Ramos (cell line): ENCODE results near the gene GPC5.

ENCODE experiments used
- in situ Hi-C: fragments of 300-500 bp; cut with MboI; formaldehyde crosslinking; loops from one replicate; pipeline ENCODE4 v1.14.3; 2022; ENCODE audit warnings: low sequenced_read_pairs; ENCODE audit not compliant: unreplicated experiment

Gene GPC5

DNA sequence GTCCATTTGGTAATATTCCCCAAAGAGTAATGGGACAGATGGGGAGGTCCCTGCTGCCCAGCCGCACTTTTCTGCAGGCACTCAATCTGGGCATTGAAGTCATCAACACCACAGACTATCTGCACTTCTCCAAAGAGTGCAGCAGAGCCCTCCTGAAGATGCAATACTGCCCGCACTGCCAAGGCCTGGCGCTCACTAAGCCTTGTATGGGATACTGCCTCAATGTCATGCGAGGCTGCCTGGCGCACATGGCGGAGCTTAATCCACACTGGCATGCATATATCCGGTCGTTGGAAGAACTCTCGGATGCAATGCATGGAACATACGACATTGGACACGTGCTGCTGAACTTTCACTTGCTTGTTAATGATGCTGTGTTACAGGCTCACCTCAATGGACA is 295.0 kb downstream of the GPC5 start:
- in situ Hi-C loops: no loop called here

DNA sequence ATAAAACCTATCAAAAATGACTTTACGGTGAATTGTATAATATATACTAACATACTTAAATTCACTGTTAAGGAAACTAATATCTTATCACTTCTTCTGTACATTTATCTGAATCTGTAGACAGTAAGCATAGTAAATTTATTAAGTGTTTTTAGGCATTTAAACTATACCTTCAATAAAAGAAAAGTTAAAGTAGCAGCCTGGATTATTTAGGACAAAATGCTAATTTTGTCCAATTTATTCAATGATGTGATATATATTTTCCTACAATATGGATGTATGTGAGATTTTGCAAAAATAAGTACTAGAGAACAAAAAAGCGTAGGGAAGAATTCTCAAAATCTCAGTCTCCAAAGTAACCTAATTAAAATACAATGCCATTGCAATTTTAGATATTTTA is 299.9 kb downstream of the GPC5 start:
- in situ Hi-C loops: no loop called here

GRCh38 chr13:91698767-91699166 is 300.3 kb downstream of the GPC5 start:
- in situ Hi-C loops: no loop called here

GRCh38 chr13:91699863-91700262 is 301.4 kb downstream of the GPC5 start:
- in situ Hi-C loops: no loop called here

DNA sequence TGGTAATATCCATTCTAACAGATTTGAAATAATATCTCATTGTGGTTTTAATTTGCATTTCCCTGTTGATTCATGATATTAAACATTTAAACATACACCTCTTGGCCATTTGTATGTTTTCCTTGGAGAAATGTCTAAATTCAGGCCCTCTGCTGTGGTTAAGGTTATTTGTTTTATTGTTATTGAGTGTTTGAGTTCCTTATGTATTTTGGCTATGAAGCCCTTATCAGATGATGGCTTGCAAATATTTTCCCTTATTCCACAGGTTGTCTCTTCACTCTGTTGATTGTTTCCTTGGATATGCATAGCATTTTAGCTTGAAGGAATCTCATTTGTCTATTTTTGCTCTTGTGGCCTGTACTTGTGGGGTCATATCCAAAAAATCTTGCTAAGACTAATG is 303.6 kb downstream of the GPC5 start:
- in situ Hi-C loops: no loop called here

DNA sequence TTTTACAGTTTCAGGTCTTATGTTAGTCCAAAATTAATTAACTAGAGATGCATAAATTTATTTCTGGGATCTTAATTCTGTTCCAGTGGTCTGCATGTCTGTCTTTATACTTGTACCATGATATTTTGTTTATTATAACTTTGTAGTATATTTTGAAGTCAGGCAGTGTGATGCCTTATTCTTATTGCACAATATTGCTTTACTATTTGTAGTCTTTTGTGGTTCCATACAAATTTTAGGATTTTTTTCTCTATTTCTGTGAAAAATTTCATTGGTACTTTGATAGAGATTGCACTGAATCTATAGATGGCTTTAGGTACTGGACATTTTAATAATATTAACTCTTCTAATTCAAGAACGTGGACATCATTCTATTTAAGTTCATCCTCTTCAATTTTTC is 304.0 kb downstream of the GPC5 start:
- in situ Hi-C loops: no loop called here

- in situ Hi-C loops: no loop called here
These were observed 306.0 kb downstream of the GPC5 start for GRCh38 chr13:91704398-91704797.

- in situ Hi-C loops: no loop called here
These were observed 310.1 kb downstream of the GPC5 start for GRCh38 chr13:91708558-91708957.

DNA sequence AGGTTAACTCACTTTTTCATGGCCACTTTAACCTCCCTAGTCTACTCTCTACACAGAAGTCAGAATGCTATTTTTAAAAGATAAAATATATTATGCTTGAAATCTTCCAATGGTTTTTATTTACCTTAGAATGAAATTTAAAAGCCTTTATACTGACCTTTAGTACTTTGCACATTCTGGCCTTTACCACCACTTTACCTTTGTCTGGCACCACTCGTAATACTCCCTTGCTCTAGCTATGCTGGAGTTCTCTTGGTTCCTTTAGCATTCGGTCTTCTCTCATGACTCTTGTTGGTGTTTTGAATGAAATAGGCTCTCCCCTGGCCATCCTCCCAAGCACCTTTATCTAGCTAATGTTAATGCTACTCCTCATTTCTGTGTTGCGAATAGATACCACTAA is 310.8 kb downstream of the GPC5 start:
- in situ Hi-C loops: no loop called here

- in situ Hi-C loops: no loop called here
These were observed 312.3 kb downstream of the GPC5 start for GRCh38 chr13:91710733-91711132.

DNA sequence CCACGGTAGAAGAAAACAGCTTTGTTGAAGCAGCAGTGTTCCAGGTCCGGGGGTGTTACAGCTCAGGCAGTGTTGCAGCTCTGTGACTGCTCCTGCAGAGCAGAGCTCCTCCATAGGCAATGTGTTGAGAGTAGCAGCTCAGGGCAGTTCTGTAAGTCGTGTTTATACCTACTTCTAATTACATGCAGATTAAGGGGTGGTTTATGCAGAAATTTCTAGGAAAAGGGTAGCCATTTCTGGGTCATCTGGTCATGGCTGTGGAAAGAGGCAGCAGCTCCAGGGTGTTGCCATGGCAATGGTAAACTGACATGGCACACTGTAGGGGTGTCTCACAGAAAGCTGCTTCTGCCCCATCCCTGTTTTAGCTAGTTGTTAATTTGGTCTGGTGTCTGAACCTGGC is 316.4 kb downstream of the GPC5 start:
- in situ Hi-C loops: no loop called here

DNA sequence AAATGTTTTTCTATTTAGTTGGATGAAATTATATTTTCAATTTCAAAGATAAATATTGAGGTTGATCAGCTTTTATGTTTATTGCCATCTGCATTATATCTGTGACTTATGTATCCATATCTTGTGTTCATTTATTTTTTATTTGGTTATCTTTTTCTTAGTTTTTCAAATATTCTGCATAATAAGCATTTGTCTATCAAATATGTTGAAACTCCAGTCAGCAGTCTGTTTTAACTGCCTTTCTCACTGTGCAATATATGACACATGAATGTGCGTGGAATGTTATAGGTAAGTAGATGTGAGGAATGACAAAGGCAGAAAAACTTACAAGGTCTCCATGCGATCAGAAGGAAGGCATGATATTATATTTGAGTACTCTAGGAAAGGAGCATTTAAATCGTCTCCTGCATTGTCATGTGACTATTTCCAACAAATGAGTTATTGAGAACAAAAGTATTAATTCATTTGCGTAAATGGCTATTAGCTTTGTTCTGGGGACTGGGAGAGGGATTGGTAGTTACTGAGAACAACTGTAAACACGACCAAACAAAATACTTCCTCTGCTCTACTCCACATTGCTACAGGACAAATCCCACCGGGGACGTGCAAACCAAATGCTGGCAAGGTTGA is 318.1 kb downstream of the GPC5 start:
- in situ Hi-C loops: no loop called here

DNA sequence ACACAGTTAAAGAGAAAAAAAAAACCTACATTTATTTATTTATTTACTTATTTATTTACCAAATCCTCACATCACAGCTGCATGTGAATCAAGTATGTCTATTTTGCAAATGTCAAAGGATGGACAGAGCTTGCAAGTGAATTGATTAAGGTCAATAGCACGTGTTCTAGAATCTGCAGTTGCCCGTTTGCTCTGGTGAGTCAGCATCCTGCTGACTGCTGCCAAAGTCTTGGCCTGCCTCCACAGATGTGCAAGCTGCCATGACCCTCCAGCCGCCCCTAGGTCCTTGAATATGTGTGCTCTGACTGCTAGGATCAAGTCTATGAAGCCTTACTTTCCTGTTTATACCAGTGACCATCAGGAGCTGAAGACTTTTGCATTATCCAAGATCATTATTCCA is 320.6 kb downstream of the GPC5 start:
- in situ Hi-C loops: no loop called here

DNA sequence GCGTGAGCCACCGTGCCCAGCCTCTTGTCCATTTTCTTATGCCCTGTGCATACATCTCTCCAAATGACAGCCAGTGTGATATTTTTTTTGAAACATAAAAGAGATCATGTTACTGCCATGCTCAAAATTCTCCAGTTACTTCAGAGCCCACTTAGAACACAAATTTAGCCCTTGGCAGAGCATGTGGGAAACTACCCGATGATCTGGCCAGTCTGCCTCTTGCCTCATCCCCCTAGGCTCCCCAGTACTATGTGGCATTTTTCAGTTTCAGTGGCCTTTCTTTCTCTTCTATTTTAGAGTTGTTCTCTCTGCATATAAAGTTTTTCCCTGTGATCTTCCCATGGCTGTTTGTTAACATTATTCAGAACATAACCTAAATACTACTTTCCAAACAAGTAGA is 323.0 kb downstream of the GPC5 start:
- in situ Hi-C loops: no loop called here

DNA sequence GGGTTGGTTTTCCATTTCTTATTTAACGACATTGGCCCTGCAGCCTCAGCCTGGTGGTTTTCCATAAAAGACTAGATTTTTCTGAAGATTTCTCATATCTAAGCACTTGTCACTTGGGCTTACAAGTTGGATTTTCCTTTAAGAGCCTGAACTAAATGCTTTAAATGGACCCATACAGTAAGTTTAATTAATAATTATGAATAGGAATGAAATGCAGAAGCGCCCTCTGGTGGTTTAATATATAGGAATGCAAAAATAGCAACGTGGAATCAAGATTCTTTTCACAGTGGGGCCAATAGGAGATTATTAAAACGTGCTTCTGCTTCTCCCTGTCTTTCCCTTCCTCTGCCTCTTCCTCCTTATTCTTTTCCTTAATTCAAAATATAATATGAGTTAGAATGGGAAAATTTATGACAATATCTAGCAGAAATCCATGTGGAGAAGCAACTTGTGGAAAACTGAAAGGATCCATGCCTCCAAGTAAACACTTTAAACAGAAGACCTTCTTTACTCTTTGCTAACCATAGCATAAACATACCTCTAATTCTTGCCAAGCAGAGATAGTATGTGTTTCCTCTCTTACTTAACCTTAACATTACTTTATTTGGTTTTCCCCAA is 324.0 kb downstream of the GPC5 start:
- in situ Hi-C loops: no loop called here

- in situ Hi-C loops: no loop called here
These were observed 326.2 kb downstream of the GPC5 start for GRCh38 chr13:91724591-91724990.

DNA sequence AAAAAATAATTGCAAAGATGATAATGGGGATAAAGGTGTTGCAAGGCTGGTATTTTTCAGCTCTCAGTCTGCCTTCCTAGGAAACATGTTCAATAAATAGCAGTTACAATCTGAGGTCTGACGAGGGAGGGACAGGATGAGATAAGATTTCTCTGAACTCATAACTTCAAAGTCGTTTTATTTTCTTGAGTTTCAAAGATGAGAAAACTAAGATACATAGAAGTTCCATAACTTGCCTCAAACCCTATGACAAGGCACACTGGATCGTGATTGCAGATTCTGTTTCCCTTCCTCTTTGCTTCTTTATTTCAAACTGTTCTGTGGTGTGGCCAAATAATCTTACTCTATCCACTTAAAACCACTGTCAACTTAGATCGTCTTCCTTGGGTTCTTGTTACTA is 327.2 kb downstream of the GPC5 start:
- in situ Hi-C loops: no loop called here

- in situ Hi-C loops: no loop called here
These were observed 328.2 kb downstream of the GPC5 start for GRCh38 chr13:91726671-91727070.

GRCh38 chr13:91729859-91730258 is 331.4 kb downstream of the GPC5 start:
- in situ Hi-C loops: no loop called here

DNA sequence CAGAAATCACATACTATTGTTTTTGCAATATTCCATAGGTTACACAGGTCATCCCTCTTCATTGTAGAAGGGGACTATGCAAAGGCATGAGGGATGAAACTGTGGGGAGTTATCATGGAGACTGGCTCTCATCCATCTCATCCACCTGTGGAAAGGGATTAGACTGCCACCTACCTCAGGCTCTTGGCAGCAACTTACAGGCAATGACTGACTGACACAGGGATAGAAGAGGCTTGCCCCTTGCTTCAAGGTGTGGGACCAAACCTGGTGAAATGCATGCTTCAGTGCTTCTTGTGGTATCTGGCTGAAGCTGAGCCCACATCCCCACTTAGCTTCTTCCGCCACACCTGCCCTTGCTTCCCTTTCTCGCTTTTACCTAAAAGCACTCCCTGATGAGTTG is 341.3 kb downstream of the GPC5 start:
- in situ Hi-C loops: no loop called here

DNA sequence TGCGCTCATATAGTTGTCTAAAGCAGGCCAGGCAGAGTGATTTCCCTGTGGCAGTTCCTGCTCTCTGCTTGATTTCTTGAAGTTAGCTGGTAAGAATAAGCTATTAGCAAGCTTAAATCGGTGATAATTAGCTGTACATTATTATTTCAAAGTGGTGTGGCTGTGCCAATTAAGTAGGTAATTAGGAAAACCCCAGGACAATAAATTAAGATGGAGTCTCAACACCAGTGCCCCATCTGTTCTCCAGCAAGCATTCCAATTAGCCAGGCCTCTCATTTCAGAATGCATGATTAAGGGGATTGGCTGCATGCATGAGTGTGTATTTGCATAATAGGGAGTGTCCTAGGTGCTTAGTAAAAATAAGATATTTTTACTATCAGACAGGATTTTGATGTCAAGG is 342.3 kb downstream of the GPC5 start:
- in situ Hi-C loops: no loop called here

DNA sequence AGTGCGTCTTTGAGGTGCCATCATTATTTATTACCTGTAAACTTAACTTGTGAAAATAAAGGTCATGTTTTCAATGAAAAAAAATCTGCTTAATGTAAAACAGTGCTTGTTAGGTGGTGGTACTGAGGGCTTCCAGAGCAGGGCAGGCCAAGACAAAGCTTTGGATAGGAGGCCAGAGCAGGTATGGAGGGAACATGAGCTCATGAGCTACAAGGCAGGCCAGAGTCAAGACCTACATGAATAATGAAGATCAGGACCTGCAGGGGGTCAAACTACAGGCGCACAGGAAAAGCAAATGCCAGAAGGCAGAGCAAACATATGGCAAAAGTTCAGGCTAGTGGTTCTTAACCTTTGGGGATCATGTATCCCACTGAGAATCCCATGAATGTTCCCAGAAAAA is 343.5 kb downstream of the GPC5 start:
- in situ Hi-C loops: no loop called here
